GM21528 (cell line): ENCODE results near the gene RBM25.
"Not testable (repeated sequence)": the region's sequence is repeated elsewhere in the genome, so short reads cannot be mapped to it uniquely, and the experiment has no call there.

Source experiments
- ATAC-seq: cut with Tn5 transposase; IDR thresholded peaks from one replicate; pipeline ENCODE4 v1.9.1; 2021; ENCODE audit warnings: mild to moderate bottlenecking, moderate library complexity; ENCODE audit not compliant: unreplicated experiment, low FRiP score

Gene RBM25

GRCh38 chr14:73167727-73168126, 109.4 kb downstream of the RBM25 start:
- ATAC-seq: no peak

GRCh38 chr14:73168274-73168673, 109.9 kb downstream of the RBM25 start:
- no peak for ATAC-seq

GRCh38 chr14:73168691-73169090, 110.4 kb downstream of the RBM25 start:
- no peak for ATAC-seq

DNA sequence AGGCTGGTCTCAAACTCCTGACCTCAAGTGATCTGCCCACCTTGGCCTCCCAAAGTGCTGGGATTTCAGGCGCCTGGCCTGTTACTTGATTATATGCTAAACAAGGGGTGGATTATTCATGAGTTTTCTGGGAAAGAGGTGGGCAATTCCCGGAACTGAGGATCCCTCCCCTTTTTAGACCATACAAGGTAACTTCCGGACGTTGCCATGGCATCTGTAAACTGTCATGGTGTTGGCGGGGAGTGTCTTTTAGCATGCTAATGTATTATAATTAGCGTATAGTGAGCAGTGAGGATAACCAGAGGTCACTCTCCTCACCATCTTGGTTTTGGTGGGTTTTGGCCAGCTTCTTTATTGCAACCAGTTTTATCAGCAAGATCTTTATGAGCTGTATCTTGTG, 111.5 kb downstream of the RBM25 start:
- not testable (repeated sequence) for ATAC-seq

DNA sequence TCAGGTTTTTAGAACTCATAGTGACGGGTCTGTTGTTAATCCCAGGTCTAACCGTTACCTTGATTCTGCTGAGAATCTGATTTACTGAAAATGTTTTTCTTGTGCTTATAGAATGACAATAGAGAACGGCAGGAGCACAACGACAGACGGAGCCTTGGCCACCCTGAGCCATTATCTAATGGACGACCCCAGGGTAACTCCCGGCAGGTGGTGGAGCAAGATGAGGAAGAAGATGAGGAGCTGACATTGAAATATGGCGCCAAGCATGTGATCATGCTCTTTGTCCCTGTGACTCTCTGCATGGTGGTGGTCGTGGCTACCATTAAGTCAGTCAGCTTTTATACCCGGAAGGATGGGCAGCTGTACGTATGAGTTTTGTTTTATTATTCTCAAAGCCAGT, 112.4 kb downstream of the RBM25 start:
- ATAC-seq: no peak

DNA sequence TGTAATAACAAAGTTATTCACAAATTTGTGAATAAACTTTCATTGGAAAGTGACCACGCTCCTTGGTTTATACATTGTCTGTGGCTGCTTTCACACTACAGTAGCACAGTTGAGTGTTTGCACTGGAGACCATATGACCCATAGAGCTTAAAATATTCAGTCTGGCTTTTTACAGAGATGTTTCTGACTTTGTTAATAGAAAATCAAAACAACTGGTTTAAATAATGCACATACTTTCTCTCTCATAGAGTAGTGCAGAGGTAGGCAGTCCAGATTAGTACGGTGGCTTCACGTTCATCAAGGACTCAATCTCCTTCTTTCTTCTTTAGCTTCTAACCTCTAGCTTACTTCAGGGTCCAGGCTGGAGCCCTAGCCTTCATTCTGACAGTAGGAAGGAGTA, 114.2 kb downstream of the RBM25 start:
- ATAC-seq: no peak

GRCh38 chr14:73173092-73173735, 114.9 kb downstream of the RBM25 start:
- no peak for ATAC-seq
